Suprapubic skin (tissue), 4 donors: ENCODE measurements around the gene COX6A1.

Experiments used
- CTCF ChIP-seq, 2 donors: fragments of 200-600 bp in 1 of 2; fragments of 450-650 bp in 1 of 2; sonication (generic) in 1 of 2; IDR thresholded peaks; one replicate each; pipeline ENCODE4 v1.5.1; 2016 to 2019; ENCODE audit warnings: antibody characterized with exemption in 2 of 2, mild to moderate bottlenecking in 1 of 2, moderate library complexity in 1 of 2
- POLR2A ChIP-seq, 2 donors: fragments of 450-650 bp; IDR thresholded peaks; one replicate each; pipeline ENCODE4 v1.6.1; 2017; ENCODE audit warnings: antibody characterized with exemption in 2 of 2, mild to moderate bottlenecking in 2 of 2, moderate library complexity in 2 of 2
- POLR2AphosphoS5 ChIP-seq, 3 donors: sonication (generic); formaldehyde crosslinking; IDR thresholded peaks; one replicate each; pipeline ENCODE4 v1.6.1; 2017; ENCODE audit warnings: antibody characterized with exemption in 3 of 3

- no peak for TF ChIP-seq CTCF (IDR thresholded peaks at IDR 0.05)
- TF ChIP-seq POLR2A (IDR thresholded peaks at IDR 0.05) = no peak
- no peak for TF ChIP-seq POLR2AphosphoS5 (IDR thresholded peaks at IDR 0.05)
These were observed 19.9 kb upstream of the COX6A1 start for GRCh38 chr12:120417917-120418580.
